PC-3 (cell line): ENCODE data around the gene OPTN.

Source experiments
- EZH2 ChIP-seq: fragments of 300-600 bp; sonication (generic); IDR thresholded peaks from one replicate; pipeline ENCODE4 v1.6.1; 2017; ENCODE audit warnings: antibody characterized with exemption, mild to moderate bottlenecking, low read length; ENCODE audit not compliant: unreplicated experiment
- EZH2phosphoT487 ChIP-seq: fragments of 300-600 bp; sonication (generic); IDR thresholded peaks from 2 replicates; pipeline ENCODE4 v1.6.1; 2018; ENCODE audit warnings: mild to moderate bottlenecking, antibody characterized with exemption, low read length, borderline replicate concordance
- TF ChIP-seq, protein P1 (sequence below): fragments of 300-600 bp; sonication (generic); conservative IDR thresholded peaks from 2 replicates; pipeline ENCODE4 v1.5.1; 2017; ENCODE audit warnings: antibody characterized with exemption, low read depth, mild to moderate bottlenecking, low read length

- TF ChIP-seq, protein P1, sequence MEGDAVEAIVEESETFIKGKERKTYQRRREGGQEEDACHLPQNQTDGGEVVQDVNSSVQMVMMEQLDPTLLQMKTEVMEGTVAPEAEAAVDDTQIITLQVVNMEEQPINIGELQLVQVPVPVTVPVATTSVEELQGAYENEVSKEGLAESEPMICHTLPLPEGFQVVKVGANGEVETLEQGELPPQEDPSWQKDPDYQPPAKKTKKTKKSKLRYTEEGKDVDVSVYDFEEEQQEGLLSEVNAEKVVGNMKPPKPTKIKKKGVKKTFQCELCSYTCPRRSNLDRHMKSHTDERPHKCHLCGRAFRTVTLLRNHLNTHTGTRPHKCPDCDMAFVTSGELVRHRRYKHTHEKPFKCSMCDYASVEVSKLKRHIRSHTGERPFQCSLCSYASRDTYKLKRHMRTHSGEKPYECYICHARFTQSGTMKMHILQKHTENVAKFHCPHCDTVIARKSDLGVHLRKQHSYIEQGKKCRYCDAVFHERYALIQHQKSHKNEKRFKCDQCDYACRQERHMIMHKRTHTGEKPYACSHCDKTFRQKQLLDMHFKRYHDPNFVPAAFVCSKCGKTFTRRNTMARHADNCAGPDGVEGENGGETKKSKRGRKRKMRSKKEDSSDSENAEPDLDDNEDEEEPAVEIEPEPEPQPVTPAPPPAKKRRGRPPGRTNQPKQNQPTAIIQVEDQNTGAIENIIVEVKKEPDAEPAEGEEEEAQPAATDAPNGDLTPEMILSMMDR = no peak
- TF ChIP-seq EZH2 (no peak), EZH2phosphoT487 (no peak)
Observed at GRCh38 chr10:13184276-13184675, 84.3 kb downstream of the OPTN start.
